HK-2 (cell line): ENCODE results near the gene PSMB11.

Source experiments
- DNase-seq: peaks from one replicate; pipeline ENCODE4 v3.0.0-alpha.2; 2018; ENCODE audit not compliant: unreplicated experiment

PSMB11 gene

GRCh38 chr14:23085458-23085857 lies 43.4 kb downstream of the PSMB11 start:
- no peak for DNase-seq

GRCh38 chr14:23086565-23086964 lies 44.6 kb downstream of the PSMB11 start:
- DNase-seq = no peak

- no peak for DNase-seq
Observed at GRCh38 chr14:23089498-23090253, 47.7 kb downstream of the PSMB11 start.

- no peak for DNase-seq
Observed at GRCh38 chr14:23090254-23090636, 48.2 kb downstream of the PSMB11 start.

GRCh38 chr14:23091294-23092225 lies 49.5 kb downstream of the PSMB11 start:
- DNase-seq = no peak

- DNase-seq = no peak
Observed at GRCh38 chr14:23093104-23093503, 51.1 kb downstream of the PSMB11 start.

- DNase-seq = no peak
Observed at GRCh38 chr14:23093526-23093925, 51.5 kb downstream of the PSMB11 start.
